Liver (tissue), 9 donors: Measurements from ENCODE around the gene MEX3B. TPM values are rescaled to one million over a fixed set of nuclear protein-coding genes. Genes with fewer than 3 reads are reported as not detected.

Experiments
- DNase-seq: peaks from one replicate; pipeline ENCODE4 v3.0.0-alpha.2; 2017; ENCODE audit warnings: low spot score
- H3K27ac ChIP-seq, 2 donors: one replicate each; pipeline ENCODE4 v1.7.0; 2013; ENCODE audit warnings: inconsistent platforms in 2 of 2, low read length in 2 of 2, control low read depth in 1 of 2, low read depth in 1 of 2, mild to moderate bottlenecking in 1 of 2
- H3K27me3 ChIP-seq, 4 donors: one replicate each; pipeline versions ENCODE4 v1.6.1 to v1.7.0; 2013; ENCODE audit warnings: low read length in 3 of 4, inconsistent platforms in 1 of 4, mild to moderate bottlenecking in 1 of 4, moderate library complexity in 1 of 4; ENCODE audit not compliant: control insufficient read depth in 4 of 4, insufficient read depth in 4 of 4
- H3K36me3 ChIP-seq, 4 donors: one replicate each; pipeline versions ENCODE4 v1.6.1 to v1.7.0; 2013; ENCODE audit warnings: low read length in 3 of 4, mild to moderate bottlenecking in 3 of 4, low read depth in 1 of 4, moderate library complexity in 1 of 4; ENCODE audit not compliant: control insufficient read depth in 4 of 4, insufficient read depth in 3 of 4
- H3K4me1 ChIP-seq, 4 donors: one replicate each; pipeline versions ENCODE4 v1.6.1 to v1.7.0; 2013; ENCODE audit warnings: low read length in 3 of 4, mild to moderate bottlenecking in 3 of 4, moderate library complexity in 1 of 4; ENCODE audit not compliant: control insufficient read depth in 4 of 4, insufficient read depth in 4 of 4
- H3K4me3 ChIP-seq, 3 donors: one replicate each; pipeline versions ENCODE4 v1.6.1 to v1.7.0; 2013; ENCODE audit warnings: low read length in 3 of 3, control low read depth in 1 of 3, low read depth in 1 of 3, mild to moderate bottlenecking in 1 of 3
- H3K9ac ChIP-seq, 2 donors: one replicate each; pipeline ENCODE4 v1.7.0; 2013; ENCODE audit warnings: low read length in 2 of 2, mild to moderate bottlenecking in 2 of 2, moderate library complexity in 2 of 2, control low read depth in 1 of 2, low read depth in 1 of 2
- H3K9me3 ChIP-seq, 4 donors: one replicate each; pipeline versions ENCODE4 v1.6.1 to v1.7.0; 2013; ENCODE audit warnings: low read length in 3 of 4; ENCODE audit not compliant: control insufficient read depth in 4 of 4
- ATF3 ChIP-seq: IDR thresholded peaks from 2 replicates; pipeline ENCODE4 v1.6.1; 2016; ENCODE audit warnings: antibody characterized with exemption
- CTCF ChIP-seq: fragments of 150-350 bp; IDR thresholded peaks from 2 replicates; pipeline ENCODE4 v1.5.1; 2017; ENCODE audit warnings: improper control_type of control experiment, low read depth, low read length; ENCODE audit not compliant: missing input control
- EGR1 ChIP-seq, 2 donors: IDR thresholded peaks; 2 replicates each; pipeline ENCODE4 v1.6.1; 2016 to 2018; ENCODE audit warnings: antibody characterized with exemption in 2 of 2, low read depth in 2 of 2
- FOXA2 ChIP-seq: IDR thresholded peaks from 2 replicates; pipeline ENCODE4 v1.6.1; 2016; ENCODE audit warnings: antibody characterized with exemption
- GABPA ChIP-seq, 2 donors: IDR thresholded peaks in 1 of 2; conservative IDR thresholded peaks in 1 of 2; 2 replicates each; pipeline ENCODE4 v1.6.1; 2016; ENCODE audit warnings: antibody characterized with exemption in 2 of 2, mild to moderate bottlenecking in 1 of 2, moderate library complexity in 1 of 2
- HNF4G ChIP-seq: IDR thresholded peaks from 2 replicates; pipeline ENCODE4 v1.6.1; 2016; ENCODE audit warnings: antibody characterized with exemption
- JUND ChIP-seq, 2 donors: IDR thresholded peaks; 2 replicates each; pipeline ENCODE4 v1.6.1; 2016; ENCODE audit warnings: antibody characterized with exemption in 2 of 2
- RAD21 ChIP-seq, 2 donors: IDR thresholded peaks; 2 replicates each; pipeline ENCODE4 v1.6.1; 2016; ENCODE audit warnings: antibody characterized with exemption in 2 of 2, mild to moderate bottlenecking in 2 of 2
- RXRA ChIP-seq, 2 donors: IDR thresholded peaks; 2 replicates each; pipeline ENCODE4 v1.6.1; 2017 to 2018; ENCODE audit warnings: antibody characterized with exemption in 2 of 2, mild to moderate bottlenecking in 1 of 2
- SP1 ChIP-seq: IDR thresholded peaks from 2 replicates; pipeline ENCODE4 v1.6.1; 2018; ENCODE audit warnings: antibody characterized with exemption, mild to moderate bottlenecking
- TAF1 ChIP-seq: conservative IDR thresholded peaks from 2 replicates; pipeline ENCODE4 v1.6.1; 2016; ENCODE audit warnings: antibody characterized with exemption, mild to moderate bottlenecking
- YY1 ChIP-seq: IDR thresholded peaks from 2 replicates; pipeline ENCODE4 v1.6.1; 2016; ENCODE audit warnings: antibody characterized with exemption, mild to moderate bottlenecking
- WGBS: extraction: QIAGEN DNeasy Blood & Tissue Kit; methylation state at CpG from one replicate; pipeline ENCODE4 v1.1.7; 2013; 5-methylcytosine and 5-hydroxymethylcytosine counted together
- polyA plus RNA-seq, 2 donors: library from polyadenylated mRNA; stranded (reverse) in 1 of 2; unstranded in 1 of 2; fragments of 200-250 nt in 1 of 2; fragments of >200 nt in 1 of 2; fragmentation: Nextera tagmentation in 1 of 2; extraction: Ambion mirVana in 1 of 2; gene quantifications; one replicate each; pipeline versions ENCODE4 v1.2.1 to v1.2.3, GENCODE V29; 2013 to 2015
- total RNA-seq, 2 donors: library from RNA; depleted of rRNA; stranded (reverse); fragments of >200 nt; gene quantifications; one replicate each; pipeline ENCODE4 v1.2.3, GENCODE V29; 2014
- TF ChIP-seq, protein P1 (sequence below): IDR thresholded peaks from 2 replicates; pipeline ENCODE4 v1.6.1; 2016; ENCODE audit warnings: antibody characterized with exemption
- TF ChIP-seq, protein P2 (sequence below): IDR thresholded peaks from 2 replicates; pipeline ENCODE4 v1.6.1; 2016; ENCODE audit warnings: antibody characterized with exemption, mild to moderate bottlenecking
- donor health status: healthy.
- donor health status: healthy.
- donor health status: healthy.
- donor health status: healthy.
- donor health status: healthy.

MEX3B gene
- total and polyA plus RNA-seq, 4 donors = 0.33 to 1.4 (median 0.89) TPM; not detected in 1

DNA sequence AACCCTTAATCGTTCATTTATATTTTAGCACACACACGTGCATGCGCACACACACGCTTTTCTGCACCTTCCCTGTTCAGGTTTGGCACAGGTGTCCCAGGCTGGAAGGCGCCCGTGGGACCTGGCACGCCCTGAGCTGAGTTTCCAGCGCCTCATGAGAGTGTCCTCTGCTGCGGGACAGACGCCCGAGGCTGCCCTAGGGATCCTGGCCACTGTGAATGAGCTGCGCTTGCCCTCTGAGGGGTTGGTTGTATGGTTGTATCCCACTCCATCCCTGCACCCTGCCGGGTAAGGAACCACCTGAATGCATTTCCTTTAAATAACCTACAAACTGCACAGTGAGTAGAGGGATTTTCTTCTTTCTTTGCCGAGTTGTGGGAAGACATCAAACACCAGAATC lies 12.2 kb upstream of the MEX3B start:
- H3K36me3 ChIP-seq = no peaks in the 10 kb centered on the region
- H3K4me3 ChIP-seq = no peak overlapping the region
- no peaks in the 10 kb centered on the region for H3K4me1 ChIP-seq
- no peaks in the 10 kb centered on the region for H3K9me3 ChIP-seq
- DNase-seq = no peak
- H3K27me3 ChIP-seq = peaks cover 0 to 26% (median 0%) of the 10 kb centered on the region in 4 donors
- 7% methylated on average over 14 of the region's 14 CpGs for WGBS
- no peak overlapping the region for H3K9ac ChIP-seq
- no peak for TF ChIP-seq CTCF
- no peak for TF ChIP-seq HNF4G
- no peak for TF ChIP-seq SP1
- no peak for TF ChIP-seq EGR1 (IDR thresholded peaks at IDR 0.05; ENCODE audit: low read depth in 2 of 2)
- no peak for TF ChIP-seq GABPA (IDR thresholded peaks at IDR 0.05 in 1 of 2, conservative IDR thresholded peaks at IDR 0.05 in 1 of 2)
- TF ChIP-seq TAF1 = no peak
- TF ChIP-seq RXRA (IDR thresholded peaks at IDR 0.05) = no peak
- TF ChIP-seq, protein P1, sequence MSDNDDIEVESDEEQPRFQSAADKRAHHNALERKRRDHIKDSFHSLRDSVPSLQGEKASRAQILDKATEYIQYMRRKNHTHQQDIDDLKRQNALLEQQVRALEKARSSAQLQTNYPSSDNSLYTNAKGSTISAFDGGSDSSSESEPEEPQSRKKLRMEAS = no peak
- no peak for TF ChIP-seq YY1
- no peak for TF ChIP-seq ATF3
- no peak for TF ChIP-seq JUND (IDR thresholded peaks at IDR 0.05)
- no peak for TF ChIP-seq FOXA2
- TF ChIP-seq, protein P2, sequence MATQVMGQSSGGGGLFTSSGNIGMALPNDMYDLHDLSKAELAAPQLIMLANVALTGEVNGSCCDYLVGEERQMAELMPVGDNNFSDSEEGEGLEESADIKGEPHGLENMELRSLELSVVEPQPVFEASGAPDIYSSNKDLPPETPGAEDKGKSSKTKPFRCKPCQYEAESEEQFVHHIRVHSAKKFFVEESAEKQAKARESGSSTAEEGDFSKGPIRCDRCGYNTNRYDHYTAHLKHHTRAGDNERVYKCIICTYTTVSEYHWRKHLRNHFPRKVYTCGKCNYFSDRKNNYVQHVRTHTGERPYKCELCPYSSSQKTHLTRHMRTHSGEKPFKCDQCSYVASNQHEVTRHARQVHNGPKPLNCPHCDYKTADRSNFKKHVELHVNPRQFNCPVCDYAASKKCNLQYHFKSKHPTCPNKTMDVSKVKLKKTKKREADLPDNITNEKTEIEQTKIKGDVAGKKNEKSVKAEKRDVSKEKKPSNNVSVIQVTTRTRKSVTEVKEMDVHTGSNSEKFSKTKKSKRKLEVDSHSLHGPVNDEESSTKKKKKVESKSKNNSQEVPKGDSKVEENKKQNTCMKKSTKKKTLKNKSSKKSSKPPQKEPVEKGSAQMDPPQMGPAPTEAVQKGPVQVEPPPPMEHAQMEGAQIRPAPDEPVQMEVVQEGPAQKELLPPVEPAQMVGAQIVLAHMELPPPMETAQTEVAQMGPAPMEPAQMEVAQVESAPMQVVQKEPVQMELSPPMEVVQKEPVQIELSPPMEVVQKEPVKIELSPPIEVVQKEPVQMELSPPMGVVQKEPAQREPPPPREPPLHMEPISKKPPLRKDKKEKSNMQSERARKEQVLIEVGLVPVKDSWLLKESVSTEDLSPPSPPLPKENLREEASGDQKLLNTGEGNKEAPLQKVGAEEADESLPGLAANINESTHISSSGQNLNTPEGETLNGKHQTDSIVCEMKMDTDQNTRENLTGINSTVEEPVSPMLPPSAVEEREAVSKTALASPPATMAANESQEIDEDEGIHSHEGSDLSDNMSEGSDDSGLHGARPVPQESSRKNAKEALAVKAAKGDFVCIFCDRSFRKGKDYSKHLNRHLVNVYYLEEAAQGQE = no peak
- no peak overlapping the region for H3K27ac ChIP-seq

GRCh38 chr15:82056958-82057823 lies 11.4 kb upstream of the MEX3B start:
- 15% methylated on average over 7 of the region's 7 CpGs for WGBS
- Histone ChIP-seq H3K4me3 (no peak overlapping the region), H3K27ac (no peak overlapping the region), H3K9me3 (no peaks in the 10 kb centered on the region), H3K4me1 (no peaks in the 10 kb centered on the region), H3K36me3 (no peaks in the 10 kb centered on the region), H3K27me3 (peaks cover 0 to 23% (median 0%) of the 10 kb centered on the region in 4 donors), H3K9ac (no peak overlapping the region)
- no peak for DNase-seq
- TF ChIP-seq JUND (IDR thresholded peaks at IDR 0.05) (no peak), EGR1 (IDR thresholded peaks at IDR 0.05; ENCODE audit: low read depth in 2 of 2) (no peak), RAD21 (IDR thresholded peaks at IDR 0.05) (no peak), TAF1 (no peak)
